HCT116 (cell line): ENCODE measurements around the gene FOXP1. TPM values are rescaled to one million over a fixed set of nuclear protein-coding genes. Genes with fewer than 3 reads are reported as not detected.

Experiments
- ATAC-seq: fragments of 200-7000 bp; cut with Tn5 transposase; 2 replicates; pipeline ENCODE4 v1.9.1; 2020; ENCODE audit warnings: mild to moderate bottlenecking, moderate library complexity
- BruUV-seq: library from RNA; stranded (reverse); fragments of 400-500 nt; replicated peaks from 2 replicates; lab custom pipeline; 2021; lab: Mats Ljungman, UMichigan
- CTCF ChIA-PET: fragments of 300-600 bp; sonication (Branson Sonifier 250); formaldehyde crosslinking; loops from one replicate; lab custom pipeline; 2021; ENCODE audit warnings: antibody characterized with exemption; lab: Charles Lee
- POLR2A ChIA-PET: fragments of 300-600, 350-600 bp; sonication (Branson Sonifier 250); formaldehyde crosslinking; loops from one replicate; lab custom pipeline; 2021; ENCODE audit warnings: antibody characterized with exemption; lab: Charles Lee
- RAD21 ChIA-PET, 2 experiments: fragments of 300-600 bp; sonication (Branson Sonifier 250); formaldehyde crosslinking; loops; one replicate each; lab custom pipeline; 2023; ENCODE audit warnings: low total read pairs in 2 of 2; ENCODE audit not compliant: uncharacterized antibody in 2 of 2, unreplicated experiment in 2 of 2, low non-redundant PET in 1 of 2; lab: Charles Lee
- DNase-seq: peaks from one replicate; pipeline ENCODE4 v3.0.0-alpha.2; 2010; ENCODE audit warnings: low read depth, low spot score
- H2AFZ ChIP-seq: fragments of 200-600 bp; shearing (Covaris generic), sonication (generic); 2 replicates; pipeline ENCODE4 v1.6.1; 2017; ENCODE audit warnings: low read depth, mixed run types, mixed read lengths, antibody characterized with exemption, low read length; ENCODE audit not compliant: poor library complexity, severe bottlenecking
- H3K27ac ChIP-seq: 2 replicates; pipeline ENCODE4 v1.5.1; 2012; ENCODE audit warnings: low read depth, low read length
- H3K27me3 ChIP-seq: fragments of 200-600 bp; sonication (generic); 2 replicates; pipeline ENCODE4 v1.6.1; 2016; ENCODE audit warnings: mixed run types, low read length, mixed read lengths; ENCODE audit not compliant: insufficient read depth
- H3K36me3 ChIP-seq, 2 experiments: fragments of 200-500 bp in 1 of 2; fragments of 200-600 bp in 1 of 2; sonication (Bioruptor generic) in 1 of 2; sonication (generic) in 1 of 2; 2 replicates each; pipeline versions ENCODE4 v1.5.1 to v1.6.1; 2014 to 2016; ENCODE audit warnings: low read length in 2 of 2, inconsistent platforms in 1 of 2, mixed read lengths in 1 of 2, mixed run types in 1 of 2; ENCODE audit not compliant: insufficient read depth in 2 of 2, control insufficient read depth in 1 of 2
- H3K4me1 ChIP-seq, 2 experiments: fragments of 200-600 bp in 1 of 2; sonication (generic) in 1 of 2; 2 replicates each; pipeline versions ENCODE4 v1.5.1 to v1.6.1; 2012 to 2017; ENCODE audit warnings: low read length in 2 of 2, inconsistent platforms in 1 of 2, mild to moderate bottlenecking in 1 of 2, mixed read lengths in 1 of 2, mixed run types in 1 of 2, moderate library complexity in 1 of 2; ENCODE audit not compliant: insufficient read depth in 2 of 2, control insufficient read depth in 1 of 2
- H3K4me2 ChIP-seq: fragments of 200-600 bp; sonication (generic); 2 replicates; pipeline ENCODE4 v1.6.1; 2017; ENCODE audit warnings: mixed run types, low read length, mixed read lengths
- H3K4me3 ChIP-seq, 2 experiments: fragments of 200-600 bp in 1 of 2; sonication (generic) in 1 of 2; replicated peaks in 1 of 2; 2 replicates each; pipeline ENCODE4 v1.5.1; 2011 to 2016; ENCODE audit warnings: low read length in 2 of 2, control low read depth in 1 of 2, low read depth in 1 of 2, mild to moderate bottlenecking in 1 of 2, mixed read lengths in 1 of 2, mixed run types in 1 of 2
- H3K79me2 ChIP-seq: fragments of 200-600 bp; sonication (generic); 2 replicates; pipeline ENCODE4 v1.6.1; 2017; ENCODE audit warnings: mild to moderate bottlenecking, mixed run types, low read length, moderate library complexity, mixed read lengths; ENCODE audit not compliant: insufficient read depth
- H3K9ac ChIP-seq: fragments of 200-600 bp; sonication (generic); 2 replicates; pipeline ENCODE4 v1.6.1; 2016; ENCODE audit warnings: low read length, mixed read lengths
- H3K9me2 ChIP-seq: fragments of 200-600 bp; sonication (generic), shearing (Covaris generic); 2 replicates; pipeline ENCODE4 v1.6.1; 2017; ENCODE audit warnings: mixed run types, mild to moderate bottlenecking, moderate library complexity; ENCODE audit not compliant: insufficient read depth
- H3K9me3 ChIP-seq, 2 experiments: fragments of 200-500 bp in 1 of 2; fragments of 200-600 bp in 1 of 2; sonication (Bioruptor generic) in 1 of 2; sonication (generic) in 1 of 2; 2 replicates each; pipeline ENCODE4 v1.6.1; 2014 to 2017; ENCODE audit warnings: low read length in 2 of 2, mixed read lengths in 2 of 2, inconsistent platforms in 1 of 2, low read depth in 1 of 2, mild to moderate bottlenecking in 1 of 2, mixed run types in 1 of 2, moderate library complexity in 1 of 2; ENCODE audit not compliant: control insufficient read depth in 1 of 2, insufficient read depth in 1 of 2
- H4K20me1 ChIP-seq: fragments of 200-600 bp; sonication (generic), shearing (Covaris generic); 2 replicates; pipeline ENCODE4 v1.6.1; 2017; ENCODE audit warnings: mixed run types, mild to moderate bottlenecking, moderate library complexity; ENCODE audit not compliant: insufficient read depth
- CBX3 ChIP-seq: IDR thresholded peaks from 2 replicates; pipeline ENCODE4 v1.6.1; 2012; ENCODE audit warnings: low read depth
- CEBPB ChIP-seq: IDR thresholded peaks from 2 replicates; pipeline ENCODE4 v1.6.1; 2012; ENCODE audit warnings: low read depth
- EGR1 ChIP-seq: IDR thresholded peaks from 2 replicates; pipeline ENCODE4 v1.6.1; 2012; ENCODE audit warnings: low read depth
- ELF1 ChIP-seq: IDR thresholded peaks from 2 replicates; pipeline ENCODE4 v1.6.1; 2012; ENCODE audit warnings: low read depth, borderline replicate concordance
- EZH2 ChIP-seq: fragments of 200-600 bp; sonication (generic); IDR thresholded peaks from 2 replicates; pipeline ENCODE4 v1.6.1; 2017; ENCODE audit warnings: antibody characterized with exemption, mixed run types
- EZH2phosphoT487 ChIP-seq: fragments of 200-600 bp; IDR thresholded peaks from 2 replicates; pipeline ENCODE4 v1.6.1; 2018; ENCODE audit warnings: antibody characterized with exemption, borderline replicate concordance
- JUND ChIP-seq: IDR thresholded peaks from 2 replicates; pipeline ENCODE4 v1.6.1; 2012
- RAD21 ChIP-seq: IDR thresholded peaks from 2 replicates; pipeline ENCODE4 v1.6.1; 2012; ENCODE audit warnings: low read depth, mild to moderate bottlenecking
- YY1 ChIP-seq: IDR thresholded peaks from 2 replicates; pipeline ENCODE4 v1.6.1; 2011; ENCODE audit warnings: low read length, low read depth, moderate library complexity, mild to moderate bottlenecking; ENCODE audit not compliant: insufficient replicate concordance; ENCODE audit errors: extremely low read depth
- ZFX ChIP-seq: fragments of 450-650 bp; IDR thresholded peaks from 2 replicates; pipeline ENCODE4 v1.6.1; 2017
- ZNF274 ChIP-seq: fragments of 200-500 bp; sonication (Bioruptor generic); IDR thresholded peaks from 2 replicates; pipeline ENCODE4 v1.6.1; 2014; ENCODE audit warnings: mild to moderate bottlenecking, low read depth, low read length, inconsistent platforms
- intact Hi-C: fragments of 100-400 bp; cut with micrococcal nuclease; formaldehyde crosslinking; loops from 2 replicates; pipeline ENCODE4 v1.10.0; 2022
- total RNA-seq: library from RNA; stranded (reverse); gene quantifications from one replicate; pipeline ENCODE4 v1.2.1, GENCODE V29; 2021; ENCODE audit not compliant: unreplicated experiment
- TF ChIP-seq, protein P1 (sequence below): IDR thresholded peaks from 2 replicates; pipeline ENCODE4 v1.6.1; 2012

The FOXP1 gene
- total RNA-seq, 1 experiment from 2014 or later, result 11.4 TPM

DNA sequence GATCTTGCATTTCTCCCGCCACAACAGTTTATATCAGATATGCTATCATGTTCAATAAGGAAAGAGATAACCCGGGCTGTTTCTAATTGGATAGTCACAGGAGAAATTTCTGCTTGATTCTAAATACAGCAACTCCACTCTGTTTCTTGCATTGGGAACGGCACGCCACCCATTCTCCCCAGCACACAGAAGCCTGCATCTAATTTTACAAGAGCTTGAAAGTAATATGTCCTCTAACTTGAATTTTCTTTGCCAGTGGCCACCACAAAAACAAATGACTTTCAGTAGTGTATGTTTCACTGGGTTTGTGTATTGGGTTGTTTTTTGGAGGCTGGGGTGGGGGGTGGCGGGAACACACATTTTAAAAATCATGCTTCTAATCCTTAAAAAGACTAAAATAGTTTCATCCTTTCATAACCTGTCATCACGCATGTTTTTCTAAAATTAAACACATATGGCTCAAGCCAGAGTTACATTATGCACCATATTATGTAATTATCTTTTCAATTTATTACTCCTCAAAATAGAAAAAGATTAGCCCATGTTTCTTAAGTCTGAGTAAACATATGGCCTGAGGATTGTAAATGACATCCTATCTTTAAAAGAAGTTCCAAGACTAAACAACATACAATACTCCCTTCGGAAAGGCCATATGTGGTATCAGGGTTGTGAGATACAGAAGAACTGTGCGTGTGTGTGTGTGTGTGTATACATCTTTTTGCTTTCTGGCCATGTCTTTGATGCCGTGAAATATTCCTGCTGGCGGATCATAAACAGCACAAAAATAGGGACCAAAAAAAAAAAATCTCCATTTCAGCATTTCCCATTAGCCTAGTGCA is 176.3 kb downstream of the FOXP1 start:
- H3K9me2 ChIP-seq, result no peaks in the 10 kb centered on the region
- ChIA-PET RAD21 (interaction anchor here in 1 of 2 experiments (0.6 kb wide), 1 partner anchor 255 kb away, joined by 3 read pairs; no protein-coding TSS in a partner anchor), POLR2A (no interaction called here), CTCF (no interaction called here)
- no peaks in the 10 kb centered on the region for H4K20me1 ChIP-seq
- ATAC-seq, result no peak
- no TSS peak for BruUV-seq
- no peaks in the 10 kb centered on the region for H3K36me3 ChIP-seq
- TF ChIP-seq EZH2 (no peak), YY1 (no peak), EZH2phosphoT487 (no peak), ZFX (no peak), JUND (no peak), RAD21 (no peak), ELF1 (no peak), EGR1 (no peak), CBX3 (no peak), CEBPB (no peak), ZNF274 (no peak)
- TF ChIP-seq, protein P1, sequence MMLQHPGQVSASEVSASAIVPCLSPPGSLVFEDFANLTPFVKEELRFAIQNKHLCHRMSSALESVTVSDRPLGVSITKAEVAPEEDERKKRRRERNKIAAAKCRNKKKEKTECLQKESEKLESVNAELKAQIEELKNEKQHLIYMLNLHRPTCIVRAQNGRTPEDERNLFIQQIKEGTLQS, result no peak
- H3K4me3 ChIP-seq, result no peak overlapping the region
- no peak overlapping the region for H3K27ac ChIP-seq
- H3K9me3 ChIP-seq, result no peaks in the 10 kb centered on the region
- no peaks in the 10 kb centered on the region for H3K79me2 ChIP-seq
- no peaks in the 10 kb centered on the region for H3K4me1 ChIP-seq
- DNase-seq, result no peak
- intact Hi-C loops, result no loop called here
- H2AFZ ChIP-seq, result no peak overlapping the region
- H3K9ac ChIP-seq, result no peak overlapping the region
- no peaks in the 10 kb centered on the region for H3K27me3 ChIP-seq
- H3K4me2 ChIP-seq, result no peak overlapping the region
